Measurements from ENCODE around the gene SHISA2.

The SHISA2 gene

GRCh38 chr13:26051657-26052311 is at the start of gene SHISA2:
Gene SHISA2 (minus strand): TSS chr13:26052016. CDS start chr13:26050975, 1,041 bp downstream.
- TF ChIP-seq ZBTB7A (IDR thresholded peaks at IDR 0.05; ENCODE audit: low read depth): 0 out of 2 replicates have a peak, but pooled peaks have one; percentile 12
- no peak for TF ChIP-seq YY1 (IDR thresholded peaks at IDR 0.05; ENCODE audit: low read depth)
- TF ChIP-seq REST (IDR thresholded peaks at IDR 0.05; ENCODE audit: low read depth): no peak
- TF ChIP-seq CEBPB (IDR thresholded peaks at IDR 0.05): no peak
- no peak for TF ChIP-seq NFIC (IDR thresholded peaks at IDR 0.05)
- peak; percentile 33; the same call in 1 of the 2 replicates for TF ChIP-seq MAX (IDR thresholded peaks at IDR 0.05)

- TF ChIP-seq CEBPB (IDR thresholded peaks at IDR 0.05) (no peak), FOXM1 (IDR thresholded peaks at IDR 0.05; ENCODE audit: borderline replicate concordance, low read depth) (no peak), EP300 (IDR thresholded peaks at IDR 0.05; ENCODE audit: borderline replicate concordance) (no peak), TCF12 (IDR thresholded peaks at IDR 0.05; ENCODE audit: low read depth) (no peak), EGR1 (IDR thresholded peaks at IDR 0.05) (no peak), RAD21 (IDR thresholded peaks at IDR 0.05; ENCODE audit: low read depth) (no peak), NFIC (IDR thresholded peaks at IDR 0.05) (no peak), REST (IDR thresholded peaks at IDR 0.05; ENCODE audit: low read depth) (no peak), YY1 (IDR thresholded peaks at IDR 0.05; ENCODE audit: low read depth) (no peak), USF1 (IDR thresholded peaks at IDR 0.05) (no peak), CREB1 (IDR thresholded peaks at IDR 0.05; ENCODE audit: low read depth) (no peak), ZBTB7A (IDR thresholded peaks at IDR 0.05; ENCODE audit: low read depth) (no peak)
These were observed 44.2 kb upstream of the SHISA2 start for GRCh38 chr13:26095846-26096610.

GRCh38 chr13:26095338-26095737 is 43.5 kb upstream of the SHISA2 start:
- TF ChIP-seq FOXM1 (IDR thresholded peaks at IDR 0.05; ENCODE audit: borderline replicate concordance, low read depth) (no peak), EGR1 (IDR thresholded peaks at IDR 0.05) (no peak), USF1 (IDR thresholded peaks at IDR 0.05) (no peak), ZBTB7A (IDR thresholded peaks at IDR 0.05; ENCODE audit: low read depth) (no peak), RAD21 (IDR thresholded peaks at IDR 0.05; ENCODE audit: low read depth) (no peak), REST (IDR thresholded peaks at IDR 0.05; ENCODE audit: low read depth) (no peak), CEBPB (IDR thresholded peaks at IDR 0.05) (no peak), TAF1 (IDR thresholded peaks at IDR 0.05; ENCODE audit: low read depth) (no peak), MAX (IDR thresholded peaks at IDR 0.05) (no peak), YY1 (IDR thresholded peaks at IDR 0.05; ENCODE audit: low read depth) (no peak), CREB1 (IDR thresholded peaks at IDR 0.05; ENCODE audit: low read depth) (no peak), TCF12 (IDR thresholded peaks at IDR 0.05; ENCODE audit: low read depth) (no peak), NFIC (IDR thresholded peaks at IDR 0.05) (no peak), EP300 (IDR thresholded peaks at IDR 0.05; ENCODE audit: borderline replicate concordance) (no peak), TEAD4 (IDR thresholded peaks at IDR 0.05) (no peak)

GRCh38 chr13:26075498-26075897 is 23.7 kb upstream of the SHISA2 start:
- TF ChIP-seq TEAD4 (IDR thresholded peaks at IDR 0.05) (no peak), MAX (IDR thresholded peaks at IDR 0.05) (no peak), USF1 (IDR thresholded peaks at IDR 0.05) (no peak), CREB1 (IDR thresholded peaks at IDR 0.05; ENCODE audit: low read depth) (no peak), EGR1 (IDR thresholded peaks at IDR 0.05) (no peak), CEBPB (IDR thresholded peaks at IDR 0.05) (no peak), NFIC (IDR thresholded peaks at IDR 0.05) (no peak), ZBTB7A (IDR thresholded peaks at IDR 0.05; ENCODE audit: low read depth) (no peak), YY1 (IDR thresholded peaks at IDR 0.05; ENCODE audit: low read depth) (no peak), TCF12 (IDR thresholded peaks at IDR 0.05; ENCODE audit: low read depth) (no peak), FOXM1 (IDR thresholded peaks at IDR 0.05; ENCODE audit: borderline replicate concordance, low read depth) (no peak), EP300 (IDR thresholded peaks at IDR 0.05; ENCODE audit: borderline replicate concordance) (no peak), TAF1 (IDR thresholded peaks at IDR 0.05; ENCODE audit: low read depth) (no peak), REST (IDR thresholded peaks at IDR 0.05; ENCODE audit: low read depth) (no peak), RAD21 (IDR thresholded peaks at IDR 0.05; ENCODE audit: low read depth) (no peak)
